ENCODE data around the gene PDZD7. TPM values are rescaled to one million over a fixed set of nuclear protein-coding genes. Genes with fewer than 3 reads are reported as not detected.

PDZD7 gene
- total RNA-seq, 6 experiments from 2014 or later = 1.1 to 1.9 (median 1.2) TPM

DNA sequence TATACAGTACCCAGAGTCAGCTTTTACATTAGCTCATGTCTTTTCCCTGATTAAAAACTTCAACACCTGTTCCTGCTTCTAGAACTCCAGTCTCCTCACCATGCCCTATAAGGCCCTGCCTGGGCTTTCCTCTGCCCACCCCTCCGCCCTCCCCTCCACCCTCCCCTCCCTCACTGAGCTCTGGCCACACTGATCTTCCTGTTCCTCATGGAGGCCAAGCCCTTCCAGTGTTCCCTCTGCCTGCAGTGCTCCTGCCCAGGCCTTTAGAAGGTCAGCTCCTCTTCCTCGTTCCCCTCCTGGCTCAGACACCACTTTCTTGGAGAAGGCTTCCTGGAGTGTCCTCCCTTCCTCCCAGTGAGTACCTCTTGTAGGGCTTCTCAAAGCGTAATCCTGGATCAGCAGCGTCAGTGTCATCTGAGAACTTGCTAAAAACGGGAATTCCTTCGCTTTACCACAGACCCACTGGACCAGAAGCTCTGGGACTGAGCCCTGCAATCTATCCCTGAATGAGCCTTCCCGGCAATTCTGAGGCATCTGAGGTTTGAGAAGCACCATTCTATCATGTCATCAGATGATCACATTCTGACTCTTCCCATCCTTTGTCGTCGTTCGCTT is 3.7 kb downstream of the PDZD7 start:
- no peak overlapping the region for H3K4me3 Mint-ChIP-seq
- TF ChIP-seq, protein P1, sequence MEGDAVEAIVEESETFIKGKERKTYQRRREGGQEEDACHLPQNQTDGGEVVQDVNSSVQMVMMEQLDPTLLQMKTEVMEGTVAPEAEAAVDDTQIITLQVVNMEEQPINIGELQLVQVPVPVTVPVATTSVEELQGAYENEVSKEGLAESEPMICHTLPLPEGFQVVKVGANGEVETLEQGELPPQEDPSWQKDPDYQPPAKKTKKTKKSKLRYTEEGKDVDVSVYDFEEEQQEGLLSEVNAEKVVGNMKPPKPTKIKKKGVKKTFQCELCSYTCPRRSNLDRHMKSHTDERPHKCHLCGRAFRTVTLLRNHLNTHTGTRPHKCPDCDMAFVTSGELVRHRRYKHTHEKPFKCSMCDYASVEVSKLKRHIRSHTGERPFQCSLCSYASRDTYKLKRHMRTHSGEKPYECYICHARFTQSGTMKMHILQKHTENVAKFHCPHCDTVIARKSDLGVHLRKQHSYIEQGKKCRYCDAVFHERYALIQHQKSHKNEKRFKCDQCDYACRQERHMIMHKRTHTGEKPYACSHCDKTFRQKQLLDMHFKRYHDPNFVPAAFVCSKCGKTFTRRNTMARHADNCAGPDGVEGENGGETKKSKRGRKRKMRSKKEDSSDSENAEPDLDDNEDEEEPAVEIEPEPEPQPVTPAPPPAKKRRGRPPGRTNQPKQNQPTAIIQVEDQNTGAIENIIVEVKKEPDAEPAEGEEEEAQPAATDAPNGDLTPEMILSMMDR (IDR thresholded peaks at IDR 0.05) = no peak
- DNase-seq = no peak
- peaks cover 14% of the 10 kb centered on the region for H3K27me3 Mint-ChIP-seq (ENCODE audit: insufficient read depth)
- peaks cover 23% of the 10 kb centered on the region for H3K4me1 Mint-ChIP-seq (ENCODE audit: low read depth)
- no peaks in the 10 kb centered on the region for H3K36me3 Mint-ChIP-seq (ENCODE audit: low read depth)
- no peak overlapping the region for H3K27ac Mint-ChIP-seq
- H3K9me3 Mint-ChIP-seq = no peaks in the 10 kb centered on the region

DNA sequence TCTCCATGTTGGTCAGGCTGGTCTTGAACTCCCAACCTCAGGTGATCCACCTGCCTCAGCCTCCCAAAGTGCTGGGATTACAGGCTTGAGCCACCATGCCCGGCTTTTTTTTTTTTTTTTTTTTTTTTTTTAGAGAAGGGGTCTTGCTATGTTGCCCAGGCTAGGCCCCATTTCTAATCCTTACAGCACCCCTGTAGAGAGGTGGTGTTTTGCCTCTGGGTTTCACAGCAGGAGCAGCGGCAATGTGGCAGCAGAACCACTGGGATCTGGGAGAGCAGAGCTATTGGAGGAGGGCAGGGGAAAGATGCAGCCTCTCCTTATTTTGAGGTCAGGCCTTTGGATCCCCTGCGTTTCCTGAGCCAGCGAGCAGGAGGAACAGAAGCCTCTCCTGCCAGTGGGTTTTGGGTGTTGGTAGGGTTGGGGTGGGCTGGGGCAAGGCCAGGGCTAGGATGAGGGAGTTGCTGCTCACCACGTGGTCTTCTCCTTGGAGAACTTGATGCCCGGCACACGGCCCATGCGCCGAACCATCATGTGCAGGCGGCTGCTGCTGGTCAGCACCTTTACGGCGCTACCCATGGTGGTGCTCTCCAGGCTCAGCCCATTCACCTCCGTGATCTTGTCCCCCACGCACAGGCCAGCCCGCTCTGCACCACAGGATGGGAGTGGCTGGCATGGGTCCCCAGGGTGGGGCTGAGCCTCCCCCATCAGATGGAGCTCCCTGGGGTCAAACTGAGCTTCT is 7.8 kb downstream of the PDZD7 start:
- Mint-ChIP-seq H3K27me3 (ENCODE audit: insufficient read depth) (peaks cover 14% of the 10 kb centered on the region), H3K4me3 (no peak overlapping the region), H3K9me3 (no peaks in the 10 kb centered on the region), H3K4me1 (ENCODE audit: low read depth) (peaks cover 5% of the 10 kb centered on the region; the same call in 1 of the 2 replicates), H3K36me3 (ENCODE audit: low read depth) (no peaks in the 10 kb centered on the region), H3K27ac (no peak overlapping the region)
- TF ChIP-seq, protein P1 (IDR thresholded peaks at IDR 0.05) = no peak
- no peak for DNase-seq

DNA sequence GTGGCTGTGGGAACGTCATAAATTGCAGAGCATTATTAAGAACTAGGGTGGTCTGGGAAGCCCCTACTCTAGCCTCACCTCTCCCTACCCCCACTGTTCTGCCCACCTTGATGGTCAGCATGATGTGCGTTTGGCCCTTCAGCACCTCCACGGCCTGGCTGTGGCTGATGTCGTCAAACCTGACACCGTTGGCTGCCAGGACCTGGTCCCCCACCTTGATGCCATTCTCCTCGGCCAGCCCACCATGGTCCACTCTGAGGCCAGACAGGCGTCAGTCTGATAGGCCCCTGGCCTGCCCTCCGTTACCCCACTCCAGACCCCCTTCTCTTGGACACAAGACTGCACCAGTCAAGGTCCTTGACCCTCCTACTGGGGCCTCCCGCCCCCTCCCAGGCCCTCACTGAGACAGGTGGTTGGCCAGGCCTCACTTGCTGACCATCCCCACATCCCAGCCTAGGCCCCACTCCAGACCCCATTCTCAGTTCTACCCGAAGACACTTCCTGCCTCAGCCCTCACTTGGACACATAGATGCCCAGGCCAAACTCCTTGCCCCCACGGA is 9.2 kb downstream of the PDZD7 start:
- Mint-ChIP-seq H3K4me3 (no peak overlapping the region), H3K36me3 (ENCODE audit: low read depth) (no peaks in the 10 kb centered on the region), H3K27ac (no peak overlapping the region), H3K9me3 (no peaks in the 10 kb centered on the region), H3K27me3 (ENCODE audit: insufficient read depth) (peaks cover 14% of the 10 kb centered on the region), H3K4me1 (ENCODE audit: low read depth) (no peaks in the 10 kb centered on the region; the same call in 1 of the 2 replicates)
- TF ChIP-seq, protein P1 (IDR thresholded peaks at IDR 0.05) = no peak
- DNase-seq = no peak

DNA sequence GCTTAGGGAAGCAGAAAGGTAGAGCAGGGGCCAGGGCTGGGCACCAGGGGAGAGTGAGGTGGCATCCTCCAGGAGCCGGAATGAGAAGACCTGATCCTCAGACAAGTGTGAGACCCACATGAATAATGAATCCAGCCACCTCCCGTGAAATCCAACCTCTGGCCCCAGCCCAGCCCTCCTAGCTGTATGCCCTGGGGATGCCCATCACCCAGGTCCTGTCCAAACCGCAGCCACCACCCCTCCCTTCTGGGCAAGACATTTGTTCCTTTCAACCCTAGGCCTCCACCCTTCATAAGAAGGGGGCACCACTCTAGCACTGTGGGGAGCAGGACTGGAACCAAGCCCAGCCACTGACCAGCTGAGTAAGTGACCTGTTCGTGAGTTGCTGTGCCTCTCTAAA is 9.7 kb downstream of the PDZD7 start:
- peaks cover 14% of the 10 kb centered on the region for H3K27me3 Mint-ChIP-seq (ENCODE audit: insufficient read depth)
- TF ChIP-seq, protein P1 (IDR thresholded peaks at IDR 0.05) = no peak

DNA sequence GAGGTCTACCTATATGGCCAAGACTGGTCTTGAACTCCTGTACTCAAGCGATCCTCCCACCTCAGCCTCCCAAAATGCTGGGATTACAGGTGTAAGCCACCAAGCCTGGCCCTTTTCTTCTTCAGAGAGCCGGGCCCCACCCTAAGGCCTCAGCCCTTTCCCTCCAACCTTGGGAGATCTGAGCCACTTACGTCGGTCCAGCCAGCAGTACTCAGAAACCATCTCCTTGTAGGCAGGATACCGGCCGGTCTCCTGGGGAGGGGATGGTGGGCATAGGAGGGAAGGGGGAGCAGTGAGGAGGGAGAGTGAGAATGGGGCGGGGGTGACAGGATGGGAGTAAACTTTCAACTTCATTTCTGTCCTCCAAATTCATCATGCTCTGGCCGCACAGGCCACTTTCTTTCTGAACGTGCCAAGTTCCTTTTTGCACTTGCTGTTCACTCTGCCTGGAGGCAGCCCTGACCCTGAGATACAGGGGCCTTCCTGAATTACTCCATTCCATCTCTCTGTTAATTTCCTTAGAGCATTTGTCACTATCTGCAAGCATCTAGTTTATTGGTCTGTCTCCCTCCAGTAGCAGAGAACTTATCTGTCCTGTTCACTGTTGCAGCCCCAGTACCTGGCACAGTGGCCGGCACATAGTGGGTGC is 10.4 kb downstream of the PDZD7 start:
- Mint-ChIP-seq H3K4me3 (no peak overlapping the region), H3K9me3 (no peaks in the 10 kb centered on the region), H3K27ac (no peak overlapping the region), H3K4me1 (ENCODE audit: low read depth) (peaks cover 9% of the 10 kb centered on the region), H3K27me3 (ENCODE audit: insufficient read depth) (peaks cover 14% of the 10 kb centered on the region), H3K36me3 (ENCODE audit: low read depth) (no peaks in the 10 kb centered on the region)
- no peak for DNase-seq
- TF ChIP-seq, protein P1 (IDR thresholded peaks at IDR 0.05) = no peak

More for the DNA sequence above, 9.7 kb downstream of the PDZD7 start:
- H3K4me1 Mint-ChIP-seq (ENCODE audit: low read depth) = peaks cover 4% of the 10 kb centered on the region
- no peak overlapping the region for H3K27ac Mint-ChIP-seq
- H3K4me3 Mint-ChIP-seq = no peak overlapping the region
- H3K36me3 Mint-ChIP-seq (ENCODE audit: low read depth) = no peaks in the 10 kb centered on the region
- DNase-seq = no peak
- H3K9me3 Mint-ChIP-seq = no peaks in the 10 kb centered on the region
